Kidney (tissue), 14 donors: Measurements from ENCODE around the gene SEZ6L2. TPM values are rescaled to one million over a fixed set of nuclear protein-coding genes. Genes with fewer than 3 reads are reported as not detected.
A peak's percentile ranks its signal among the peaks of the same experiment; 100 is the strongest.
"Not testable (repeated sequence)": the region's sequence is repeated elsewhere in the genome, so short reads cannot be mapped to it uniquely, and the experiment has no call there.

Source experiments
- DNase-seq, 5 donors: peaks; one replicate each; pipeline ENCODE4 v3.0.0-alpha.2; 2013 to 2020
- FAIRE-seq: peaks from 2 replicates; lab custom pipeline; 2012; peaks lifted over from hg19 to GRCh38; lab: Jason Lieb, UNC
- H3K27ac ChIP-seq, 2 donors: one replicate each; pipeline ENCODE4 v1.7.0; 2013; ENCODE audit warnings: low read depth in 2 of 2, low read length in 2 of 2, inconsistent platforms in 1 of 2
- H3K27me3 ChIP-seq: one replicate; pipeline ENCODE4 v1.7.1; 2013; ENCODE audit warnings: low read length, inconsistent platforms; ENCODE audit not compliant: control insufficient read depth, insufficient read depth
- H3K36me3 ChIP-seq, 3 donors: one replicate each; pipeline versions ENCODE4 v1.7.0 to v1.7.1; 2013; ENCODE audit warnings: low read length in 3 of 3, control low read depth in 1 of 3, inconsistent platforms in 1 of 3; ENCODE audit not compliant: insufficient read depth in 3 of 3, control insufficient read depth in 2 of 3
- H3K4me1 ChIP-seq, 3 donors: one replicate each; pipeline versions ENCODE4 v1.7.0 to v1.7.1; 2013; ENCODE audit warnings: low read length in 3 of 3, inconsistent platforms in 1 of 3, low read depth in 1 of 3; ENCODE audit not compliant: control insufficient read depth in 2 of 3, insufficient read depth in 2 of 3
- H3K4me3 ChIP-seq, 3 donors: one replicate each; pipeline versions ENCODE4 v1.7.0 to v1.8.1; 2013; ENCODE audit warnings: low read length in 3 of 3, control low read depth in 1 of 3, inconsistent platforms in 1 of 3
- H3K9ac ChIP-seq, 3 donors: one replicate each; pipeline versions ENCODE4 v1.7.0 to v1.7.1; 2013; ENCODE audit warnings: low read length in 3 of 3, control low read depth in 1 of 3, inconsistent platforms in 1 of 3
- H3K9me3 ChIP-seq, 3 donors: one replicate each; pipeline versions ENCODE4 v1.7.0 to v1.7.1; 2013; ENCODE audit warnings: low read length in 3 of 3, control low read depth in 1 of 3, inconsistent platforms in 1 of 3; ENCODE audit not compliant: control insufficient read depth in 2 of 3, insufficient read depth in 1 of 3
- intact Hi-C: fragments of 100-400 bp; cut with DNase I; formaldehyde crosslinking; loops from one replicate; pipeline ENCODE4 v1.11.1; 2022
- polyA plus RNA-seq: library from polyadenylated mRNA; stranded (reverse); fragments of 350-450 nt; fragmentation: Illumina TruSeq; extraction: RNeasy Lipid Tissue Mini Kit (QIAGEN cat#74804); gene quantifications from one replicate; pipeline ENCODE4 v1.2.3, GENCODE V29; 2014; ENCODE audit warnings: low read depth, low replicate concordance; ENCODE audit not compliant: insufficient read depth
- total RNA-seq: library from RNA; stranded (reverse); fragmentation: NEBNext Ultra II Directional; extraction: Animal tissue kit (Norgen Biotek cat#: 25700); gene quantifications from one replicate; pipeline ENCODE4 v1.2.1, GENCODE V29; 2021
- TF ChIP-seq, protein P1 (sequence below): IDR thresholded peaks from 3 replicates; pipeline ENCODE4 v1.5.1; 2012; ENCODE audit warnings: mild to moderate bottlenecking, moderate library complexity, borderline replicate concordance; ENCODE audit not compliant: insufficient read depth; ENCODE audit errors: extremely low read depth
- donor health status: control.
- donor health status: control.
- donor health status: control.
- donor health status: control.
- donor health status: control.
- donor health status: DM: yes; HTN: yes; CAD: no.
- donor health status: Normal renal cell carcinoma (clear cell type).

Gene SEZ6L2
- total and polyA plus RNA-seq, 2 donors from 2014 or later, result 9.1 to 32.4 TPM

- peak in 1 of 5 donors; percentile 19 for DNase-seq
- Histone ChIP-seq H3K9ac (no peak overlapping the region), H3K27me3 (no peaks in the 10 kb centered on the region), H3K36me3 (no peaks in the 10 kb centered on the region), H3K4me1 (peaks cover 0 to 6% (median 3%) of the 10 kb centered on the region in 3 donors), H3K4me3 (no peak overlapping the region), H3K27ac (no peak overlapping the region), H3K9me3 (no peaks in the 10 kb centered on the region)
- intact Hi-C loops, result no loop called here
- TF ChIP-seq, protein P1, sequence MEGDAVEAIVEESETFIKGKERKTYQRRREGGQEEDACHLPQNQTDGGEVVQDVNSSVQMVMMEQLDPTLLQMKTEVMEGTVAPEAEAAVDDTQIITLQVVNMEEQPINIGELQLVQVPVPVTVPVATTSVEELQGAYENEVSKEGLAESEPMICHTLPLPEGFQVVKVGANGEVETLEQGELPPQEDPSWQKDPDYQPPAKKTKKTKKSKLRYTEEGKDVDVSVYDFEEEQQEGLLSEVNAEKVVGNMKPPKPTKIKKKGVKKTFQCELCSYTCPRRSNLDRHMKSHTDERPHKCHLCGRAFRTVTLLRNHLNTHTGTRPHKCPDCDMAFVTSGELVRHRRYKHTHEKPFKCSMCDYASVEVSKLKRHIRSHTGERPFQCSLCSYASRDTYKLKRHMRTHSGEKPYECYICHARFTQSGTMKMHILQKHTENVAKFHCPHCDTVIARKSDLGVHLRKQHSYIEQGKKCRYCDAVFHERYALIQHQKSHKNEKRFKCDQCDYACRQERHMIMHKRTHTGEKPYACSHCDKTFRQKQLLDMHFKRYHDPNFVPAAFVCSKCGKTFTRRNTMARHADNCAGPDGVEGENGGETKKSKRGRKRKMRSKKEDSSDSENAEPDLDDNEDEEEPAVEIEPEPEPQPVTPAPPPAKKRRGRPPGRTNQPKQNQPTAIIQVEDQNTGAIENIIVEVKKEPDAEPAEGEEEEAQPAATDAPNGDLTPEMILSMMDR, result no peak
- no peak for FAIRE-seq
Observed at GRCh38 chr16:29940656-29941055, 41.3 kb upstream of the SEZ6L2 start.

GRCh38 chr16:29931750-29932149, 32.4 kb upstream of the SEZ6L2 start:
- H3K27ac ChIP-seq, H3K4me1 ChIP-seq, DNase-seq, H3K9ac ChIP-seq, H3K27me3 ChIP-seq, intact Hi-C loops, H3K36me3 ChIP-seq, H3K4me3 ChIP-seq, FAIRE-seq, H3K9me3 ChIP-seq: not testable (repeated sequence)

GRCh38 chr16:29927070-29927905, 27.9 kb upstream of the SEZ6L2 start:
- Histone ChIP-seq H3K4me3 (peak overlapping the region; percentile 68 to 82 (median 78)), H3K9me3 (no peaks in the 10 kb centered on the region), H3K9ac (peak overlapping the region; percentile 63 to 86 (median 68)), H3K27ac (peak overlapping the region in 1 of 2 donors; percentile 64), H3K4me1 (peaks cover 4 to 14% (median 6%) of the 10 kb centered on the region in 3 donors), H3K27me3 (no peaks in the 10 kb centered on the region), H3K36me3 (peaks cover 0 to 3% (median 0%) of the 10 kb centered on the region in 3 donors)
- no peak for DNase-seq
- intact Hi-C loops, result no loop called here
- TF ChIP-seq, protein P1, result no peak
- no peak for FAIRE-seq

- H3K36me3 ChIP-seq, result peaks cover 0 to 3% (median 0%) of the 10 kb centered on the region in 3 donors
- H3K9ac ChIP-seq, result peak overlapping the region; percentile 63 to 86 (median 68)
- FAIRE-seq, result no peak
- H3K4me1 ChIP-seq, result peaks cover 4 to 14% (median 6%) of the 10 kb centered on the region in 3 donors
- no peaks in the 10 kb centered on the region for H3K9me3 ChIP-seq
- H3K27me3 ChIP-seq, result no peaks in the 10 kb centered on the region
- peak overlapping the region; percentile 68 to 82 (median 78) for H3K4me3 ChIP-seq
- peak in 2 of 5 donors; percentile 47 to 61 for DNase-seq
- intact Hi-C loops, result no loop called here
- TF ChIP-seq, protein P1, result no peak
- H3K27ac ChIP-seq, result peak overlapping the region; percentile 64 to 84
Observed at GRCh38 chr16:29926711-29927052, 27.3 kb upstream of the SEZ6L2 start.
